ENCODE results near the gene TSPAN4.

TSPAN4 gene, protein sequence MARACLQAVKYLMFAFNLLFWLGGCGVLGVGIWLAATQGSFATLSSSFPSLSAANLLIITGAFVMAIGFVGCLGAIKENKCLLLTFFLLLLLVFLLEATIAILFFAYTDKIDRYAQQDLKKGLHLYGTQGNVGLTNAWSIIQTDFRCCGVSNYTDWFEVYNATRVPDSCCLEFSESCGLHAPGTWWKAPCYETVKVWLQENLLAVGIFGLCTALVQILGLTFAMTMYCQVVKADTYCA

DNA sequence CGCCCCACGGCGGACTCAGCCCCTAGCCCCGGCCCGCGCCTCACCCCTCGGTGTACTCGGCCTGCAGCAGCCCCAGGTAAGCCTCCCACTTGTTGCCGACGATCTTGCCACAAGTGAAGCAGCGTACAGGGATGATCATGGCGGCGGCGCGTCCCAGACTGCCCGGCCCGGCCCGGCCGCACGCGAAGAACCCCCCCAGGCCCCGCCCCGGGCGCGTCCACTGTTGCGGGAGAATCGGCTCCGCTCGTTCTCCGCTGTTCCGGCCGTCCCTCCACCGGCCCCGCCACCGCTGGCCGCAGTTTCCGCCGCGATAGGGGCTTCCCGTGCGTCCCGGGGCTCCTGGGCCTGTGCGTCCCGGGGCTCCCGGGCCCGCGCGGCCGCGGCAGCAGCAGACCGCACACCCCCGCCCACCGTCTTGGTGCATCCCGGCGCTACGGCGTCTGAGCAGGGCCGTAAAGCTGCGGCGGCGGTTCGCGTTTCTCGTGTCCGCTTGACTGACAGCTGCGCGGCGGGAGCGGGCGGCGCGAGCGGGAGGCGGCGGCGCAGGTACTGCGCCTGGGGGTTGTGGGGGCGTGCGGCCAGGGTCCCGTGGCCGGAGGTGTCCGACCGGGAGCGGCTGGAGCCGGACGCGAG is at the start of gene TSPAN4, which contains the start of gene POLR2L:
Gene TSPAN4 (plus strand): TSS at position 483 of the 633 bp plus-strand sequence. CDS start 7,453 bp downstream, outside the sequence.
Gene POLR2L (minus strand): TSS at position 160 of the 633 bp plus-strand sequence. CDS start 21 bp downstream, at position 139.
- H3K27me3 ChIP-seq (ENCODE audit: control insufficient read depth in 1 of 2, insufficient read depth in 2 of 2, low read length in 2 of 2): peaks cover 0 to 7% of the 10 kb centered on the region in 2 donors
- H3K4me1 ChIP-seq (ENCODE audit: control insufficient read depth in 1 of 2, insufficient read depth in 2 of 2, low read length in 2 of 2): peaks cover 36 to 41% of the 10 kb centered on the region in 2 donors
- peak within 1 kb of the TSS; percentile 66 to 68 for H3K9ac ChIP-seq (ENCODE audit: low read depth in 1 of 2, low read length in 2 of 2)
- H3K36me3 ChIP-seq (ENCODE audit: control insufficient read depth in 1 of 2, insufficient read depth in 2 of 2, low read length in 2 of 2): peaks cover 10 to 29% of the 10 kb centered on the region in 2 donors
- peak within 1 kb of the TSS; percentile 91 to 94 for H3K4me3 ChIP-seq (ENCODE audit: low read depth in 1 of 2, low read length in 2 of 2)
- H3K27ac ChIP-seq (ENCODE audit: low read depth, low read length): peak within 1 kb of the TSS; percentile 91
- no peaks in the 10 kb centered on the region for H3K9me3 ChIP-seq (ENCODE audit: control insufficient read depth in 1 of 2, low read length in 2 of 2)

DNA sequence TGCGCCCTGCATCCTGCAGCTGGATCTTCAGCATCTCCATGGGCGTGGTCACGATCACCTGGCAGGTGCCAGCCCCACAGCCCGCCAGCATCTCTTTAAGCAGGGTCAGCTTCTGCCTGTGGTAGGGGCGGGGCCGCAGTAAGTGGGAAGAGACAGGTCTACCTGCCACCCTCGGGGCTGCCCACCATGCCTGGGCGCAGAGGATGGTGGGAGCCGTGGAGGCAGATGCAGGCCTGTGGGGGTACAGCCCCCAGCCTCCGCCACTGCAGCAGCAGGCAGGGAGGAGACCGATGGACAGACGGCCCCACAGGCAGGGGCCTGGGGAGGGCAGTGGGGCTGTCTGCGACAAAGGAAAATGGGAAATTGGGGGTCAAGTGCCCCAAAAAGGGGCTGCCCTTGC is 49.8 kb upstream of the TSPAN4 start:
- no peak overlapping the region for H3K27ac ChIP-seq (ENCODE audit: low read depth, low read length)
- H3K4me3 ChIP-seq (ENCODE audit: low read depth in 1 of 2, low read length in 2 of 2): no peak overlapping the region
- H3K36me3 ChIP-seq (ENCODE audit: control insufficient read depth in 1 of 2, insufficient read depth in 2 of 2, low read length in 2 of 2): peaks cover 0 to 4% of the 10 kb centered on the region in 2 donors
- peaks cover 9 to 11% of the 10 kb centered on the region in 2 donors for H3K27me3 ChIP-seq (ENCODE audit: control insufficient read depth in 1 of 2, insufficient read depth in 2 of 2, low read length in 2 of 2)
- peaks cover 19 to 34% of the 10 kb centered on the region in 2 donors for H3K4me1 ChIP-seq (ENCODE audit: control insufficient read depth in 1 of 2, insufficient read depth in 2 of 2, low read length in 2 of 2)
- no peak overlapping the region for H3K9ac ChIP-seq (ENCODE audit: low read depth in 1 of 2, low read length in 2 of 2)
- H3K9me3 ChIP-seq (ENCODE audit: control insufficient read depth in 1 of 2, low read length in 2 of 2): no peaks in the 10 kb centered on the region

DNA sequence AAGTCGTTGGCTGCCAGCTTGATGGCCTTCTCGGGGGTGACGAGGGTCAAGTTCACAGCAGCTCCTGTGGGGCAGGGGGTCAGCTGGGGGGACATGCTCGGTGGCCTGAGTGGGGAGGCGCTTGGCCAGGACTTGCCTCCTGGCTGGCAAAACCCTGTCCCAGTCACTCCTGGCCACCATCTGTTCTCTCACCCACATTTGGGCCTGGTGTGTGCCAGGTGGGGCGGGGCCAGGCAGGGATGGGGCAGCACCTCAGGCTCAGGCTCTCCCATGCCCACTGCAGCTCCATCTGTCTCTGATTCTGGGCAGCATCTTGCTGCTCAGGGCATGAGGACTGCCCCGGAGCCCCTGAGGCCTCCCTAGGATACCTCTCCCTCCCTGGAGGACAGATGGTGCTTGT is 49.1 kb upstream of the TSPAN4 start:
- no peak overlapping the region for H3K4me3 ChIP-seq (ENCODE audit: low read depth in 1 of 2, low read length in 2 of 2)
- peaks cover 19 to 37% of the 10 kb centered on the region in 2 donors for H3K4me1 ChIP-seq (ENCODE audit: control insufficient read depth in 1 of 2, insufficient read depth in 2 of 2, low read length in 2 of 2)
- H3K27me3 ChIP-seq (ENCODE audit: control insufficient read depth in 1 of 2, insufficient read depth in 2 of 2, low read length in 2 of 2): peaks cover 9 to 11% of the 10 kb centered on the region in 2 donors
- no peak overlapping the region for H3K9ac ChIP-seq (ENCODE audit: low read depth in 1 of 2, low read length in 2 of 2)
- no peak overlapping the region for H3K27ac ChIP-seq (ENCODE audit: low read depth, low read length)
- H3K9me3 ChIP-seq (ENCODE audit: control insufficient read depth in 1 of 2, low read length in 2 of 2): no peaks in the 10 kb centered on the region
- peaks cover 0 to 4% of the 10 kb centered on the region in 2 donors for H3K36me3 ChIP-seq (ENCODE audit: control insufficient read depth in 1 of 2, insufficient read depth in 2 of 2, low read length in 2 of 2)

DNA sequence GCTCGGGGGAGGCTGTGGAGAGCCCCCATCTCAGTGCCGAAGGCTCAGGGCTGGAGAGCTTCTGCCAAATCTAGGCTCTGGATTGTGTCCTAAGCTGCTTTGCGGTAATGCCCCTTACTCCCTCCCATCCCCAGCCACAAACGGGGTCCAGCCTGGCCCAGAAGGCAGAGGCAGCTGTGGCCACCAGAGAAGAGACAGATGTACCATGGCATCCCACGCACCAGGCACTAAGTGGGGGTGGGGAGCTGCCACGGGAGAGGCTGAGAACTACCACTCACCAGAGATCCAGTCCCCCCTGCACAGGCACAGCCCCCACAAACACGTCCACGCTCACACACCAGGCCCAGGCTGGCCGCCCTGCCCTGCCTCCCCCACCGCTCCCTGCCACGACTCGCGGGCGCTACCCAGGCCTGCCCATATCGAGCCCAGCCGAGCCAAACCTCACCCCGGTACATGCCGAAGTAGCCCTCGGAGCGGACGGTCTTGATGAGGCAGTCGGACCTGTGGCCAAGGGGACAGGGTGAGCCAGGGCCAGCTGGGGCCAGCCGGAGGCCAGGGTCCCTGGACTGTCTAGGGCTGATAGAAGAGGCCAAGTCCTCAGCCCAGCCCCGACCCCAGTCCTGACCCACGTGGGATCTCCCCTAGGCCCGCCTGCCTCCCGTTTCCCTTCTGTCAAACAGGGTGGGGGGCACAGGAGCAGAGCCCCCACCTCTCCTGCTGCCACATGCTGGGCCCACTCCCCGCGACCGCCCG is 48.5 kb upstream of the TSPAN4 start:
- Histone ChIP-seq H3K27ac (ENCODE audit: low read depth, low read length) (no peak overlapping the region), H3K4me3 (ENCODE audit: low read depth in 1 of 2, low read length in 2 of 2) (peak overlapping the region in 1 of 2 donors; percentile 84), H3K27me3 (ENCODE audit: control insufficient read depth in 1 of 2, insufficient read depth in 2 of 2, low read length in 2 of 2) (peaks cover 5% of the 10 kb centered on the region in 2 donors), H3K36me3 (ENCODE audit: control insufficient read depth in 1 of 2, insufficient read depth in 2 of 2, low read length in 2 of 2) (peaks cover 0 to 8% of the 10 kb centered on the region in 2 donors), H3K4me1 (ENCODE audit: control insufficient read depth in 1 of 2, insufficient read depth in 2 of 2, low read length in 2 of 2) (peaks cover 19 to 37% of the 10 kb centered on the region in 2 donors), H3K9me3 (ENCODE audit: control insufficient read depth in 1 of 2, low read length in 2 of 2) (no peaks in the 10 kb centered on the region), H3K9ac (ENCODE audit: low read depth in 1 of 2, low read length in 2 of 2) (no peak overlapping the region)

DNA sequence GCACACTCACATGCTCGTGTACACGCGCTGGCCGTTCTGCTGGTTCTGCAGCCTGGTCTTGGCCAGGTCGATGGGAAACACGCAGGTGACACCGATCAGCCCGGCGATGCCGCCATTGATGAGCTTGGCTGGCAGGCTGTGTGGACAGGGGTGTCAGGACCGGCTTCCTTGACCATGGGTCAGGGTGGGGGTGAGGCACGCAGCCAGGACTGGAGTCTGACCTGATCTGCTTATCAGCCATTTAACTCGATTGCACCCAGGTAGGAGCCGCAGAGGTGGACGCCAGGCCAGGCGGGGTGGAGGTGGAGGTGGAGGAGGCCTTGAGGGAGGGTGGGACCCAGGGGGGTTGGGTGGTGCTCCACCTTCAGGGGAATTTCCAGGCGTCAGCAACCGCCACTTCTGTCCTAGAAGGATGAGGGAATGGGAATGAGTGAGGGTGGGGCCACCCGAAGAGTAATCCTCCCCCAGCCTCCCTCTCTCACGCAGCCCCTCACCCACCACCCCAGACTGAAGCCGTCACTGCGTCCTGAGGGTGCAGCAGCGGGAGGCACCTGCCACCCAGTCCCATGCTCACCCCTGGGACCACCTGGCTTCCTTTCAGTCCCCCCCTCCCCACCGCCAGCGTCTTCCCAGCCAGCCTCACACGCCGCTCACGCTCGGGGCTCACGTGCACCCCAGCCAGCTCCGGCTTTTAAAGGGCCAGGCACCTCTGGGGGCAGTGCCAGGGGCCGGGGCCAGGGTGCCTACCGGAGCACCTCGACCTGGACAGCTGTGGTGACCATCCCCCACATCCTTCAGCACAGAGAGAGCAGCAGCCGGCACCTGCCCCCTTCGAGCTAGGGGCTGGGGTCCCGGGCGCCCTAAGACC is 47.7 kb upstream of the TSPAN4 start:
- Histone ChIP-seq H3K4me3 (ENCODE audit: low read depth in 1 of 2, low read length in 2 of 2) (peak overlapping the region; percentile 77 to 84), H3K4me1 (ENCODE audit: control insufficient read depth in 1 of 2, insufficient read depth in 2 of 2, low read length in 2 of 2) (peaks cover 19 to 32% of the 10 kb centered on the region in 2 donors), H3K27ac (ENCODE audit: low read depth, low read length) (no peak overlapping the region), H3K27me3 (ENCODE audit: control insufficient read depth in 1 of 2, insufficient read depth in 2 of 2, low read length in 2 of 2) (no peaks in the 10 kb centered on the region), H3K9ac (ENCODE audit: low read depth in 1 of 2, low read length in 2 of 2) (peak overlapping the region; percentile 64 to 72), H3K36me3 (ENCODE audit: control insufficient read depth in 1 of 2, insufficient read depth in 2 of 2, low read length in 2 of 2) (peaks cover 0 to 14% of the 10 kb centered on the region in 2 donors), H3K9me3 (ENCODE audit: control insufficient read depth in 1 of 2, low read length in 2 of 2) (no peaks in the 10 kb centered on the region)

DNA sequence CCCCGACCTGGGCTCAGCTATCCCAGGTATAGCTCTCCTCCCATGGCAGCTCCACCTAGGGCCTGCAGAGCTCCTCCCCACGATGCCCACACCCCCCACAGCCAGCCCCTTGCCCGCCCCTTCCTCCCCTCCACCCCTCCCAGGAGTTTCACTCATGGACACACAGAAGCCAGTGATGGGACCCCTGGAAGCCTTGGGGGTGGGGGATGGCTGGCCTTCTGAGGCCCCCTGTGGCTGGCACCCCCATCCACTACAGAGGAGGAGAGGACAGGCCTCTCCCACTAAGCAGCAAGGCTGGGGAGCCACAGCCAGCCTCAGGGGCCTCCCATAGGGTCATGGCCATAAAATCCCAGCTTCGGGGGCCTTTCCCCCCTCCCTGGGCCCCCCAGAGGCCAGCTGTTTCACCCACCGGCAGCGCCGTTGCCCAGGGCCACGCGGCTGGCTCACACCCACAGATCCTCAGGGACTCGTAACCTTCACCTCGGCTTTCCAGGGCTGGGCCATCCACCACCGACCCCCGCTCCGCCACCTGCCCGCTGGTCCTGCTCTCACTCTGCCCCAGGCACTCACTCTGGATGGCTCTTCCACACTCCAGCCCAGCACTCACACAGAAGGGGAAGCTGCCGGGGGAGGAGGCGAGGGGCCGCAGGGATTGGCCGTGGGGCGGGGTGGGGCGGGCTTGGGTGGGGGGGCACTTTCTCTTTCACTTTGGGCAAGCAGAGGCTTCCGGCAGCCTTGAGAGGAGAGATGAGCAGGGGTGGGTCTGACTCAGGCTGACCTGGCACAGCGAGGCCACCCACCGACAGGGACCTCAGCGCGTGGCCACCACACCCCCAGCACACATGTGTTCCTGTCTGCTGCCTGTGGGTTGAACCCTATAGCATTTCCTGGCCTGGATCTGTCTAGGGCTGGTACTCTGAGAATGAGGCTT is 46.8 kb upstream of the TSPAN4 start:
- Histone ChIP-seq H3K36me3 (ENCODE audit: control insufficient read depth in 1 of 2, insufficient read depth in 2 of 2, low read length in 2 of 2) (peaks cover 3 to 18% of the 10 kb centered on the region in 2 donors), H3K27me3 (ENCODE audit: control insufficient read depth in 1 of 2, insufficient read depth in 2 of 2, low read length in 2 of 2) (no peaks in the 10 kb centered on the region), H3K4me1 (ENCODE audit: control insufficient read depth in 1 of 2, insufficient read depth in 2 of 2, low read length in 2 of 2) (peaks cover 19 to 32% of the 10 kb centered on the region in 2 donors), H3K27ac (ENCODE audit: low read depth, low read length) (peak overlapping the region; percentile 79), H3K9me3 (ENCODE audit: control insufficient read depth in 1 of 2, low read length in 2 of 2) (no peaks in the 10 kb centered on the region), H3K9ac (ENCODE audit: low read depth in 1 of 2, low read length in 2 of 2) (peak overlapping the region; percentile 64 to 93), H3K4me3 (ENCODE audit: low read depth in 1 of 2, low read length in 2 of 2) (peak overlapping the region; percentile 77 to 84)

DNA sequence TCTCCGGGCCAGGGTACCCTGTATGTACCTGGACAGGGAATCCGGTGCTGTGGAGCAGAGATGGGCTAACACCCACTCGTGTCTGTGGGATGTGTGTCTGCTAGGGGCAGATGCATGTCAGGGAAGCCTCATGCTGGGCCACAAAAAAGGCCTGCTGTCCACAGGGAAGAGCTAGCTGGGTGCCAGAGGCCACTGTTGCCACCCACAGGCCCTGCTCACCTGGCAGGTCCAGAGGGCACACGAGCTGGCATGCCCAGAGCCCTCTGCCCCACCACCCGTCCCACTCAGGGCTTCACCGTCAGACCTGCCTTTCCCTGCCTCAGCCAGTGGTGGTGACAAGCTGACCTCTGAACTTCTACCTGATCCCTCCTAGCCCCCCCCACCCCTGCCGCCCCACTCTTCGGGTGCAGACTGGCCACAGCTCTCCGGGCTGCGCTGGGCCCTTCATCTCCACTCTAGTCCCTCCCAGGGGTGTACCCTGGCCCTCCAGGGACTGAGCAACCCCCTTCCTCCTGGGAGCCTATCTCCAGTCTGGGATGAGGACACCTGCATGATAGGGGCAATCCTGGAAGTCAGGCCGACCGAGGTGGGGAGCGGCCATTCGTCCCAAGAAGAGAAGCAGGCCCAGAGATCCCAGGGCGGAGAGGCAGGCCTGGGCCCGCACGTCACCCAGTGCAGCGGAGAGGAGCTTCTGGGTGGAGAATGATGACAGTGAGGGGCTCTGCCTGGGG is 45.9 kb upstream of the TSPAN4 start:
- H3K27me3 ChIP-seq (ENCODE audit: control insufficient read depth in 1 of 2, insufficient read depth in 2 of 2, low read length in 2 of 2): no peaks in the 10 kb centered on the region
- peaks cover 8 to 18% of the 10 kb centered on the region in 2 donors for H3K36me3 ChIP-seq (ENCODE audit: control insufficient read depth in 1 of 2, insufficient read depth in 2 of 2, low read length in 2 of 2)
- peak overlapping the region; percentile 63 to 93 for H3K9ac ChIP-seq (ENCODE audit: low read depth in 1 of 2, low read length in 2 of 2)
- H3K4me1 ChIP-seq (ENCODE audit: control insufficient read depth in 1 of 2, insufficient read depth in 2 of 2, low read length in 2 of 2): peaks cover 19 to 32% of the 10 kb centered on the region in 2 donors
- H3K4me3 ChIP-seq (ENCODE audit: low read depth in 1 of 2, low read length in 2 of 2): peak overlapping the region; percentile 77 to 84
- peak overlapping the region; percentile 79 for H3K27ac ChIP-seq (ENCODE audit: low read depth, low read length)
- H3K9me3 ChIP-seq (ENCODE audit: control insufficient read depth in 1 of 2, low read length in 2 of 2): no peaks in the 10 kb centered on the region

DNA sequence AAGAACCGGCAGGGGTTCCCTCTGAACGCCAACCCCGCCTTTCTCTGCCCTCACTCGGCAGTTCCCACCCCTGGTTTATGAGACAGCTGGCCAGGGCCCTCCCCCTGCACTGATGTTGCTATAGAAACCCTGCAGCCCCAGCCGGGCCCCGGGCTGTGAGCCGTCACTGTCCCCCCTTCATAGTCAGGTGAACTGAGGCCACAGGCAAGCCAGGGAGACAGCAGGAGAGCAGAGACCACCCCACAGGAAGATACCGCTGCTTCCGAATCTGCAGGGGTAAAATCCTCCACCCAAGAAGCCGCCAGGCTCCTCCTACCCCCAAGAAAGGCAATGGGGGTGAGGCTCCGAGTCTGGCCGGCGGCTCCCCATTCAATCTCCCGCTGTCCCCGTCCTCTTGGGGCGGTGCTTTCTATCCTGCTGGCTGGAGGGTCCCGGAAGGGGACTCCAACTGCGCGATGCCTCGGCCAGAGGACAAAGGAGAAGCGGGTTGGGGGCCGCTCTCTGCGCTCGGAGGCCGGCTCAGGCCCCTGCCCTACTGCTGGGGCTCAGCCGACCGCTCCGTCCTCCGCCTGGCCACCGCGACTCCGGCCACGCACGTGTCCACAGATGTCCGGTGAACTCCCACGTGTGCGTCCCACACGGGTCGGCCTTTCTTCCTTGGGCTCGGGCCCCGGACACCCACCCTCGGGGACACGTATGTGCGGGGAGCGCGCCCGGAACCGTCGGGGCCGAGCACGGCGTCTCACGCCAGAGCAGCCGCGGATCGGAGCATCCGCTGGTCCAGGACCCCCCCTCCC is 45.2 kb upstream of the TSPAN4 start:
- Histone ChIP-seq H3K4me1 (ENCODE audit: control insufficient read depth in 1 of 2, insufficient read depth in 2 of 2, low read length in 2 of 2) (peaks cover 19 to 32% of the 10 kb centered on the region in 2 donors), H3K4me3 (ENCODE audit: low read depth in 1 of 2, low read length in 2 of 2) (peak overlapping the region; percentile 77 to 84), H3K36me3 (ENCODE audit: control insufficient read depth in 1 of 2, insufficient read depth in 2 of 2, low read length in 2 of 2) (peaks cover 8 to 22% of the 10 kb centered on the region in 2 donors), H3K9ac (ENCODE audit: low read depth in 1 of 2, low read length in 2 of 2) (peak overlapping the region; percentile 63 to 93), H3K9me3 (ENCODE audit: control insufficient read depth in 1 of 2, low read length in 2 of 2) (no peaks in the 10 kb centered on the region), H3K27ac (ENCODE audit: low read depth, low read length) (peak overlapping the region; percentile 79), H3K27me3 (ENCODE audit: control insufficient read depth in 1 of 2, insufficient read depth in 2 of 2, low read length in 2 of 2) (no peaks in the 10 kb centered on the region)
